ENCODE measurements around the gene KEL.

- no peak for TF ChIP-seq CTCF (IDR thresholded peaks at IDR 0.05)
- TF ChIP-seq POLR2A (IDR thresholded peaks at IDR 0.05), result no peak
These were observed 22.1 kb upstream of the KEL start for GRCh38 chr7:142984297-142984696.
